ENCODE results near the gene SULF2.

SULF2 gene

GRCh38 chr20:47754946-47755652, 30.2 kb downstream of the SULF2 start:
- Histone ChIP-seq H4K20me1 (peaks cover 0 to 6% (median 0%) of the 10 kb centered on the region in 11 experiments; a peak in 2 of 22 replicates), H3K4me3 (no peak overlapping the region), H3K4me2 (no peak overlapping the region), H3K27me3 (no peaks in the 10 kb centered on the region), H3K9ac (no peak overlapping the region), H3K27ac (no peak overlapping the region), H3K4me1 (peaks cover 0 to 22% (median 17%) of the 10 kb centered on the region in 10 experiments; a peak in 17 of 20 replicates), H3K36me3 (peaks cover 0 to 70% (median 0%) of the 10 kb centered on the region in 11 experiments; a peak in 4 of 22 replicates), H3K9me3 (replicated peaks in 1 of 11) (no peaks in the 10 kb centered on the region)
- TF ChIP-seq Cebpa-rat (IDR thresholded peaks at IDR 0.05) = no peak

GRCh38 chr20:47754388-47754715, 30.9 kb downstream of the SULF2 start:
- Histone ChIP-seq H3K27me3 (no peaks in the 10 kb centered on the region), H3K4me3 (no peak overlapping the region), H3K27ac (no peak overlapping the region), H4K20me1 (peaks cover 0 to 6% (median 0%) of the 10 kb centered on the region in 11 experiments; a peak in 1 of 22 replicates), H3K9me3 (replicated peaks in 1 of 11) (no peaks in the 10 kb centered on the region), H3K4me2 (no peak overlapping the region), H3K36me3 (peaks cover 0 to 70% (median 0%) of the 10 kb centered on the region in 11 experiments; a peak in 4 of 22 replicates), H3K9ac (no peak overlapping the region), H3K4me1 (peaks cover 4 to 29% (median 23%) of the 10 kb centered on the region in 10 experiments)
- TF ChIP-seq Cebpa-rat (IDR thresholded peaks at IDR 0.05) = no peak

- no peak overlapping the region for H3K9ac ChIP-seq
- H3K4me2 ChIP-seq = no peak overlapping the region
- H3K36me3 ChIP-seq = peaks cover 0 to 70% (median 0%) of the 10 kb centered on the region in 11 experiments; a peak in 4 of 22 replicates
- H4K20me1 ChIP-seq = peaks cover 0 to 5% (median 0%) of the 10 kb centered on the region in 11 experiments; a peak in 1 of 22 replicates
- H3K9me3 ChIP-seq (replicated peaks in 1 of 11) = no peaks in the 10 kb centered on the region
- H3K27ac ChIP-seq = no peak overlapping the region
- H3K27me3 ChIP-seq = no peaks in the 10 kb centered on the region
- TF ChIP-seq Cebpa-rat (IDR thresholded peaks at IDR 0.05) = no peak
- H3K4me3 ChIP-seq = no peak overlapping the region
- peaks cover 9 to 29% (median 25%) of the 10 kb centered on the region in 10 experiments for H3K4me1 ChIP-seq
Measured at GRCh38 chr20:47753576-47754387, 31.5 kb downstream of the SULF2 start.

- TF ChIP-seq Cebpa-rat (IDR thresholded peaks at IDR 0.05) = no peak
- H3K36me3 ChIP-seq = peaks cover 0 to 60% (median 0%) of the 10 kb centered on the region in 11 experiments; a peak in 4 of 22 replicates
- H3K9ac ChIP-seq = no peak overlapping the region
- no peaks in the 10 kb centered on the region for H4K20me1 ChIP-seq
- no peak overlapping the region for H3K27ac ChIP-seq
- no peak overlapping the region for H3K4me2 ChIP-seq
- H3K9me3 ChIP-seq (replicated peaks in 1 of 11) = no peaks in the 10 kb centered on the region
- peaks cover 17 to 36% (median 25%) of the 10 kb centered on the region in 10 experiments for H3K4me1 ChIP-seq
- no peak overlapping the region for H3K4me3 ChIP-seq
- no peaks in the 10 kb centered on the region for H3K27me3 ChIP-seq
Measured at GRCh38 chr20:47751449-47751848, 33.8 kb downstream of the SULF2 start.

- no peak for TF ChIP-seq Cebpa-rat (IDR thresholded peaks at IDR 0.05)
- Histone ChIP-seq H3K27ac (peak overlapping the region in 10 of 11 experiments; percentile 4 to 82 (median 54); a peak in 18 of 22 replicates), H3K4me1 (peaks cover 17 to 36% (median 25%) of the 10 kb centered on the region in 10 experiments), H3K27me3 (no peaks in the 10 kb centered on the region), H3K4me2 (peak overlapping the region; percentile 55 to 88 (median 67)), H3K36me3 (peaks cover 0 to 43% (median 0%) of the 10 kb centered on the region in 11 experiments; a peak in 4 of 22 replicates), H3K4me3 (no peak overlapping the region), H3K9me3 (replicated peaks in 1 of 11) (no peaks in the 10 kb centered on the region), H3K9ac (peak overlapping the region in 5 of 11 experiments; percentile 16 to 37 (median 23); a peak in 3 of 22 replicates), H4K20me1 (no peaks in the 10 kb centered on the region)
Measured at GRCh38 chr20:47749339-47749738, 35.9 kb downstream of the SULF2 start.

GRCh38 chr20:47748823-47749222, 36.5 kb downstream of the SULF2 start:
- peak overlapping the region; percentile 39 to 82 (median 65); a peak in 20 of 22 replicates for H3K27ac ChIP-seq
- H4K20me1 ChIP-seq = no peaks in the 10 kb centered on the region
- H3K9me3 ChIP-seq (replicated peaks in 1 of 11) = no peaks in the 10 kb centered on the region
- H3K9ac ChIP-seq = peak overlapping the region in 10 of 11 experiments; percentile 29 to 74 (median 44); a peak in 14 of 22 replicates
- H3K4me2 ChIP-seq = peak overlapping the region; percentile 55 to 88 (median 67)
- no peaks in the 10 kb centered on the region for H3K27me3 ChIP-seq
- H3K4me1 ChIP-seq = peaks cover 17 to 36% (median 25%) of the 10 kb centered on the region in 10 experiments
- H3K4me3 ChIP-seq = no peak overlapping the region
- no peak for TF ChIP-seq Cebpa-rat (IDR thresholded peaks at IDR 0.05)
- peaks cover 0 to 42% (median 0%) of the 10 kb centered on the region in 11 experiments; a peak in 4 of 22 replicates for H3K36me3 ChIP-seq

- H3K36me3 ChIP-seq = peaks cover 0 to 34% (median 0%) of the 10 kb centered on the region in 11 experiments; a peak in 4 of 22 replicates
- peaks cover 17 to 36% (median 25%) of the 10 kb centered on the region in 10 experiments for H3K4me1 ChIP-seq
- H3K4me3 ChIP-seq = no peak overlapping the region
- no peaks in the 10 kb centered on the region for H3K9me3 ChIP-seq (replicated peaks in 1 of 11)
- no peaks in the 10 kb centered on the region for H4K20me1 ChIP-seq
- peak overlapping the region; percentile 55 to 88 (median 67); a peak in 21 of 22 replicates for H3K4me2 ChIP-seq
- no peaks in the 10 kb centered on the region for H3K27me3 ChIP-seq
- TF ChIP-seq Cebpa-rat (IDR thresholded peaks at IDR 0.05) = no peak
- peak overlapping the region in 10 of 11 experiments; percentile 42 to 82 (median 66); a peak in 18 of 22 replicates for H3K27ac ChIP-seq
- peak overlapping the region in 8 of 11 experiments; percentile 37 to 74 (median 50); a peak in 10 of 22 replicates for H3K9ac ChIP-seq
Measured at GRCh38 chr20:47748069-47748468, 37.2 kb downstream of the SULF2 start.

- Histone ChIP-seq H3K4me3 (no peak overlapping the region), H4K20me1 (no peaks in the 10 kb centered on the region), H3K9me3 (replicated peaks in 1 of 11) (no peaks in the 10 kb centered on the region), H3K27me3 (no peaks in the 10 kb centered on the region), H3K36me3 (peaks cover 0 to 32% (median 0%) of the 10 kb centered on the region in 11 experiments; a peak in 4 of 22 replicates), H3K27ac (peak overlapping the region in 2 of 11 experiments; percentile 70 to 82; a peak in 4 of 22 replicates), H3K4me2 (peak overlapping the region in 5 of 11 experiments; percentile 57 to 88 (median 84); a peak in 10 of 22 replicates), H3K4me1 (peaks cover 17 to 36% (median 25%) of the 10 kb centered on the region in 10 experiments), H3K9ac (no peak overlapping the region; a peak in 1 of 22 replicates)
- TF ChIP-seq Cebpa-rat (IDR thresholded peaks at IDR 0.05) = no peak
Measured at GRCh38 chr20:47747669-47748031, 37.6 kb downstream of the SULF2 start.

Measured in BLaER1 treated with 17β-estradiol and CSF1 and Interleukin-3, amounts not matched to agents 10 nM and 100 nM (cell line).